Calu3 (cell line): ENCODE data around the gene COL5A1. TPM values are rescaled to one million over a fixed set of nuclear protein-coding genes. Genes with fewer than 3 reads are reported as not detected.

Experiments used
- BruUV-seq: library from RNA; stranded (reverse); fragments of 400-500 nt; replicated peaks from 2 replicates; lab custom pipeline; 2021; lab: Mats Ljungman, UMichigan
- CTCF ChIA-PET: fragments of 300-600 bp; sonication (Branson Sonifier 250); formaldehyde crosslinking; loops from one replicate; lab custom pipeline; 2022; ENCODE audit warnings: antibody characterized with exemption; lab: Charles Lee
- DNase-seq: peaks from one replicate; pipeline ENCODE4 v3.0.0; 2022
- H3K27ac Mint-ChIP-seq: one replicate; pipeline ENCODE4 v1.8.0; 2022; ENCODE audit warnings: mixed read lengths; ENCODE audit not compliant: unreplicated experiment
- H3K27me3 Mint-ChIP-seq: one replicate; pipeline ENCODE4 v1.8.0; 2022; ENCODE audit warnings: mixed read lengths; ENCODE audit not compliant: unreplicated experiment
- H3K36me3 Mint-ChIP-seq: one replicate; pipeline ENCODE4 v1.8.0; 2022; ENCODE audit warnings: mild to moderate bottlenecking, moderate library complexity, mixed read lengths; ENCODE audit not compliant: insufficient read depth, unreplicated experiment
- H3K4me1 Mint-ChIP-seq: one replicate; pipeline ENCODE4 v1.8.0; 2022; ENCODE audit warnings: mild to moderate bottlenecking, low read depth, mixed read lengths; ENCODE audit not compliant: unreplicated experiment
- H3K4me3 Mint-ChIP-seq: one replicate; pipeline ENCODE4 v1.8.0; 2022; ENCODE audit warnings: mild to moderate bottlenecking, low read depth, moderate library complexity, mixed read lengths; ENCODE audit not compliant: unreplicated experiment
- H3K9me3 Mint-ChIP-seq: one replicate; pipeline ENCODE4 v1.8.0; 2022; ENCODE audit warnings: low read depth, mixed read lengths; ENCODE audit not compliant: unreplicated experiment
- CTCF ChIP-seq: fragments of 200-600 bp; IDR thresholded peaks from one replicate; pipeline ENCODE4 v1.8.0; 2022; ENCODE audit warnings: antibody characterized with exemption; ENCODE audit not compliant: unreplicated experiment
- intact Hi-C: fragments of 100-400 bp; cut with micrococcal nuclease; formaldehyde crosslinking; loops from one replicate; pipeline ENCODE4 v1.10.0; 2022; ENCODE audit not compliant: unreplicated experiment
- total RNA-seq: library from RNA; stranded (reverse); gene quantifications from 2 replicates; pipeline ENCODE4 v1.2.3, GENCODE V29; 2022

The COL5A1 gene
- total RNA-seq, 1 experiment from 2014 or later, result not detected

GRCh38 chr9:134637696-134638501, 3.7 kb upstream of the COL5A1 start:
- H3K27me3 Mint-ChIP-seq, result peaks cover 9% of the 10 kb centered on the region
- no peak overlapping the region for H3K4me3 Mint-ChIP-seq
- TF ChIP-seq CTCF, result no peak
- no peak overlapping the region for H3K27ac Mint-ChIP-seq
- no peaks in the 10 kb centered on the region for H3K36me3 Mint-ChIP-seq
- intact Hi-C loops, result no loop called here
- H3K9me3 Mint-ChIP-seq, result no peaks in the 10 kb centered on the region
- H3K4me1 Mint-ChIP-seq, result no peaks in the 10 kb centered on the region
- CTCF ChIA-PET, result no interaction called here
- no peak for DNase-seq
- BruUV-seq, result no TSS peak

GRCh38 chr9:134638502-134639090, 3.0 kb upstream of the COL5A1 start:
- CTCF ChIA-PET, result no interaction called here
- BruUV-seq, result no TSS peak
- Mint-ChIP-seq H3K27me3 (peaks cover 2% of the 10 kb centered on the region), H3K4me3 (no peak overlapping the region), H3K4me1 (no peaks in the 10 kb centered on the region), H3K36me3 (no peaks in the 10 kb centered on the region), H3K27ac (no peak overlapping the region), H3K9me3 (no peaks in the 10 kb centered on the region)
- intact Hi-C loops, result no loop called here
- TF ChIP-seq CTCF, result no peak
- DNase-seq, result no peak

- Mint-ChIP-seq H3K27me3 (peaks cover under 1% of the 10 kb centered on the region), H3K4me3 (no peak overlapping the region), H3K9me3 (no peaks in the 10 kb centered on the region), H3K27ac (no peak overlapping the region), H3K36me3 (no peaks in the 10 kb centered on the region), H3K4me1 (no peaks in the 10 kb centered on the region)
- no peak for TF ChIP-seq CTCF
- intact Hi-C loops, result no loop called here
- no peak for DNase-seq
- CTCF ChIA-PET, result no interaction called here
- BruUV-seq, result no TSS peak
Measured at GRCh38 chr9:134639994-134640393, 1.6 kb upstream of the COL5A1 start.

GRCh38 chr9:134640506-134641172, 964 bp upstream of the COL5A1 start:
- peaks cover 7% of the 10 kb centered on the region for H3K27me3 Mint-ChIP-seq
- H3K4me3 Mint-ChIP-seq, result no peak overlapping the region
- TF ChIP-seq CTCF, result no peak
- DNase-seq, result no peak
- H3K4me1 Mint-ChIP-seq, result no peaks in the 10 kb centered on the region
- intact Hi-C loops, result no loop called here
- H3K9me3 Mint-ChIP-seq, result no peaks in the 10 kb centered on the region
- H3K36me3 Mint-ChIP-seq, result no peaks in the 10 kb centered on the region
- CTCF ChIA-PET, result no interaction called here
- H3K27ac Mint-ChIP-seq, result no peak overlapping the region
- no TSS peak for BruUV-seq
